WERI-Rb-1 (cell line): ENCODE data around the gene GPR137B.
"Not testable (repeated sequence)": the region's sequence is repeated elsewhere in the genome, so short reads cannot be mapped to it uniquely, and the experiment has no call there.

Experiments
- DNase-seq: peaks from one replicate; pipeline ENCODE4 v3.0.0-alpha.2; 2020
- H3K27ac ChIP-seq: fragments of 250-450 bp; sonication (Bioruptor Pico); 2 replicates; pipeline ENCODE4 v1.5.1; 2020; ENCODE audit warnings: mild to moderate bottlenecking, moderate library complexity
- H3K27me3 ChIP-seq: fragments of 250-450 bp; sonication (Bioruptor Pico); 2 replicates; pipeline ENCODE4 v1.5.1; 2021; ENCODE audit warnings: mild to moderate bottlenecking, low read depth, moderate library complexity; ENCODE audit not compliant: insufficient read depth, severe bottlenecking
- H3K36me3 ChIP-seq: fragments of 250-450 bp; sonication (Bioruptor Pico); 2 replicates; pipeline ENCODE4 v1.5.1; 2020; ENCODE audit warnings: mild to moderate bottlenecking, moderate library complexity
- H3K4me3 ChIP-seq: 2 replicates; pipeline ENCODE4 v1.5.1; 2011; ENCODE audit warnings: low read depth, mild to moderate bottlenecking, control low read depth, low read length
- H3K9me3 ChIP-seq: fragments of 250-450 bp; sonication (Bioruptor Pico); 2 replicates; pipeline ENCODE4 v1.5.1; 2021; ENCODE audit warnings: mild to moderate bottlenecking, moderate library complexity; ENCODE audit not compliant: severe bottlenecking
- TF ChIP-seq, protein P1 (sequence below): IDR thresholded peaks from 2 replicates; pipeline ENCODE4 v1.5.1; 2011; ENCODE audit warnings: low read depth, mild to moderate bottlenecking, control low read depth, inconsistent platforms, low read length

The GPR137B gene

DNA sequence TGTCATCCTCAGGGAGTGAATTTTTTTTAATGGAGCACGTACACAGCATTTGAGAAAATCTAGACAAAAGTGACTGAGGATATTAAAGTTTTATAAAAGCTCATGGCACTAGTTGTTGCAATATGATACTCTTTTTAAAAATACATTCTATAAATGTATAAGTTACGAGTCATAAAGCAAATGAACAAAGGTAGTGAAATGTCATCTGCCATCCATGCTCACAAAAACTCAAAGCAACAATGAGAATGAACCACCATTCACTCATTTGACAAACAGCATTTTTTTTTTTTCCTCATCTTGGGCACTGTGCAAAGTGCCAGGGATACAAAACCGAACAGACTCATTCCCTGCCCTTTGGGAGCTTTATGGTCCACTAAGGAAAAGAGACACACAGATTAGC is 38.7 kb downstream of the GPR137B start:
- no peak overlapping the region for H3K4me3 ChIP-seq
- no peak for DNase-seq
- H3K27ac ChIP-seq, result no peak overlapping the region

DNA sequence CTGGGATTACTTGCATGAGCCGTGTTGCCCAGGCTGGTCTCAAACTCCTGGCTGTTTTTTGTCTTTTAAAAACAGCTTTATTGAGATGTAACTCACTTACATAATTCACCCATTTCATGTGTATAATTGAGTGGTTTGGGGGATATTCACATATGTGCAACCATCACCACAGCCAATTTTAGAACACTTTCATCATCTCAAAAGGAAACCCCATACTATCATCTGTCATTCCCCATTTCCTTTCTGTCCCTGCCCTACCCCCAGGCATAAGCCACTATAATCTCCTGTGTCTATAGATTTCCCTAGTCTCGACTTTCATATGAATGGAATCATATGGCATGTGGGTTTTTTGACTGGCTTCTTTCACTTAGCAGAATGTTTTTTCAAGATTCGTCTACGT is 43.3 kb downstream of the GPR137B start:
- TF ChIP-seq, protein P1, sequence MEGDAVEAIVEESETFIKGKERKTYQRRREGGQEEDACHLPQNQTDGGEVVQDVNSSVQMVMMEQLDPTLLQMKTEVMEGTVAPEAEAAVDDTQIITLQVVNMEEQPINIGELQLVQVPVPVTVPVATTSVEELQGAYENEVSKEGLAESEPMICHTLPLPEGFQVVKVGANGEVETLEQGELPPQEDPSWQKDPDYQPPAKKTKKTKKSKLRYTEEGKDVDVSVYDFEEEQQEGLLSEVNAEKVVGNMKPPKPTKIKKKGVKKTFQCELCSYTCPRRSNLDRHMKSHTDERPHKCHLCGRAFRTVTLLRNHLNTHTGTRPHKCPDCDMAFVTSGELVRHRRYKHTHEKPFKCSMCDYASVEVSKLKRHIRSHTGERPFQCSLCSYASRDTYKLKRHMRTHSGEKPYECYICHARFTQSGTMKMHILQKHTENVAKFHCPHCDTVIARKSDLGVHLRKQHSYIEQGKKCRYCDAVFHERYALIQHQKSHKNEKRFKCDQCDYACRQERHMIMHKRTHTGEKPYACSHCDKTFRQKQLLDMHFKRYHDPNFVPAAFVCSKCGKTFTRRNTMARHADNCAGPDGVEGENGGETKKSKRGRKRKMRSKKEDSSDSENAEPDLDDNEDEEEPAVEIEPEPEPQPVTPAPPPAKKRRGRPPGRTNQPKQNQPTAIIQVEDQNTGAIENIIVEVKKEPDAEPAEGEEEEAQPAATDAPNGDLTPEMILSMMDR, result no peak
- H3K36me3 ChIP-seq, result 0 out of 2 replicates have a peak, but pooled peaks cover 3% of the 10 kb centered on the region
- H3K9me3 ChIP-seq, result no peaks in the 10 kb centered on the region
- H3K27ac ChIP-seq, result no peak overlapping the region
- H3K4me3 ChIP-seq, result no peak overlapping the region
- H3K27me3 ChIP-seq, result no peaks in the 10 kb centered on the region
- no peak for DNase-seq

More for the DNA sequence above, 38.7 kb downstream of the GPR137B start:
- Histone ChIP-seq H3K27me3 (no peaks in the 10 kb centered on the region), H3K36me3 (no peaks in the 10 kb centered on the region), H3K9me3 (no peaks in the 10 kb centered on the region)
- TF ChIP-seq, protein P1, result no peak

DNA sequence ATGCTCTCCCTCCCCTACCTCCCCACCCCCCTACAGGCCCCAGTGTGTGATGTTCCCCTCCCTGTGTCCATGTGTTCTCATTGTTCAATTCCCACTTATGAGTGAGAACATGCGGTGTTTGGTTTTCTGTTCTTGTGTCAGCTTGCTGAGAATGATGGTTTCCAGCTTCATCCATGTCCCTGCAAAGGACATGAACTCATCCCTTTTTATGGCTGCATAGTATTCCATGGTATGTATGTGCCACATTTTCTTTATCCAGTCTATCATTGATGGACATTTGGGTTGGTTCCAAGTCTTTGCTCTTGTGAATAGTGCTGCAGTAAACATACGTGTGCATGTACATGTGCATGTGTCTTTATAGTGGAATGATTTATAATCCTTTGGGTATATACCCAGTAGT is 44.1 kb downstream of the GPR137B start:
- H3K36me3 ChIP-seq, H3K27me3 ChIP-seq, H3K4me3 ChIP-seq, H3K9me3 ChIP-seq, DNase-seq, H3K27ac ChIP-seq: not testable (repeated sequence)

DNA sequence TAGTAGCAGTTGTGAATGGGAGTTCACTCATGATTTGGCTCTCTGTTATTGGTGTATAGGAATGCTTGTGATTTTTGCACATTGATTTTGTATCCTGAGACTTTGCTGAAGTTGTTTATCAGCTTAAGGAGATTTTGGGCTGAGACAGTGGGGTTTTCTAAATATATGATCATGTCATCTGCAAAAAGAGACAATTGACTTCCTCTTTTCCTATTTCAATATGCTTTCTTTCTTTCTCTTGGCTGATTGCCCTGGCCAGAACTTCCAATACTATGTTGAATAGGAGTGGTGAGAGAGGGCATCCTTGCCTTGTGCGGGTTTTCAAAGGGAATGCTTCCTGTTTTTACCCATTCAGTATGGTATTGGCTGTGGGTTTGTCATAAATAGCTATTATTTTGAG is 45.7 kb downstream of the GPR137B start:
- H3K9me3 ChIP-seq, DNase-seq, H3K27me3 ChIP-seq, H3K36me3 ChIP-seq, H3K27ac ChIP-seq, H3K4me3 ChIP-seq: not testable (repeated sequence)

DNA sequence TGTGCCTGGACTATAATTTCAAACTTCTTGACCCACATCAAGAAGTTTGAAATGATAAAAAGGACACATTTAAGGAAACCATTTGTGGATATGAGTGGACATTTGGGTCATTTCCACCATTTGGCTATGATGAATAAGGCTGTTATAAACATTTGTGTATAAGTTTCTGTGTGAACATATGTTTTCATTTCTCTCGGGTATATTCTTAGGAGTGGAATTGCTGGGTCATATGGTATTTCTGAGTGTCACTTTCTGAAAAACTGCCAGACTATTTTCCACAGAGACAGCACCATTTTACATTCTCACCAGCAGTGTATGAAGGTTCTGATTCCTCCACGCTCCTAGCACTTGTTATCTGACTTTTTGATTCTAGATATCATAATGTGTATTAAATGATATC is 50.8 kb downstream of the GPR137B start:
- no peak for DNase-seq
- TF ChIP-seq, protein P1, result no peak
- Histone ChIP-seq H3K27ac (no peak overlapping the region), H3K9me3 (no peaks in the 10 kb centered on the region), H3K4me3 (no peak overlapping the region), H3K27me3 (no peaks in the 10 kb centered on the region), H3K36me3 (no peaks in the 10 kb centered on the region)

DNA sequence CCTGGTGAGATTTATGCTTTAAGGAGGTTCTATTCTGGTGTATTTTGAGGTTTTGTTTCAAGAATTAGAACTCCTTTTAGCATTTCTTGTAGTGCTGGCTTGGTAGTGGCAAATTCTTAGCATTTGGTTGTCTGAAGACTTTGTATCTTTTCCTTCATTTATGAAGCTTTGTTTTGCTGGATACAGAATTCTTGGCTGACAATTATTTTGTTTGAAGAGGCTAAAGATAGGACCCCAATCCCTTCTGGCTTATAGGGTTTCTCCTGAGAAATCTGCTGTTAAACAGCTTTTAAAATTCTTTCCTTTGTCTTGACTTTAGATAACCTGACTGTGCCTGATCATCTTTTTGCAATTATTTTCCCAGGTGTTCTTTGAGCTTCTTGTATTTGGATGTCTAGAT is 58.6 kb downstream of the GPR137B start:
- no peak for DNase-seq
- Histone ChIP-seq H3K27me3 (no peaks in the 10 kb centered on the region), H3K4me3 (no peak overlapping the region), H3K27ac (no peak overlapping the region), H3K36me3 (no peaks in the 10 kb centered on the region; the same call in 1 of the 2 replicates), H3K9me3 (no peaks in the 10 kb centered on the region)
- TF ChIP-seq, protein P1, result no peak

DNA sequence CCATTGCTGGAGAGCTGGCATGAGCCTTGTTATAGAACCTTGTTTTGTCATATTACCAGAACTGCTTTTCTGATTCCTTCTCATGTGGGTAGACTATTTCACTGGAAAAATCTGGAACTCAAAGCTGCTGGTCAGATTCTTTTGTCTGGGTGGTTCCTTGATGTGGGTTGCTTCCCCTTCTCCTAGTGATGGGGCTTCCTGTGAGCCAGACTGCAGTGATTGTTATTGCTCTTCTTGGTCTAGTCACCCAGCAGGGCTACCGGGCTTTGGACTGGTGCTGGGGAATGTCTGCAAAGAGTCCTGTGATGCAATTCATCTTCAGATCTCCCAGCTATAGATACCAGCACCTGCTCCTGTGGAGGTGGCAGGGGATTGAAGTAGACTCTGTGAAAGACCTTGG is 59.4 kb downstream of the GPR137B start:
- TF ChIP-seq, protein P1, result no peak
- no peak overlapping the region for H3K27ac ChIP-seq
- no peaks in the 10 kb centered on the region for H3K9me3 ChIP-seq
- H3K36me3 ChIP-seq, result no peaks in the 10 kb centered on the region; the same call in 1 of the 2 replicates
- DNase-seq, result no peak
- no peaks in the 10 kb centered on the region for H3K27me3 ChIP-seq
- H3K4me3 ChIP-seq, result no peak overlapping the region
